HG03097 (cell line): ENCODE measurements around the gene NAA15.
"Not testable (repeated sequence)": the region's sequence is repeated elsewhere in the genome, so short reads cannot be mapped to it uniquely, and the experiment has no call there.

ENCODE experiments used
- ATAC-seq: cut with Tn5 transposase; IDR thresholded peaks from one replicate; pipeline ENCODE4 v1.9.1; 2021; ENCODE audit not compliant: unreplicated experiment, low FRiP score

NAA15 gene

DNA sequence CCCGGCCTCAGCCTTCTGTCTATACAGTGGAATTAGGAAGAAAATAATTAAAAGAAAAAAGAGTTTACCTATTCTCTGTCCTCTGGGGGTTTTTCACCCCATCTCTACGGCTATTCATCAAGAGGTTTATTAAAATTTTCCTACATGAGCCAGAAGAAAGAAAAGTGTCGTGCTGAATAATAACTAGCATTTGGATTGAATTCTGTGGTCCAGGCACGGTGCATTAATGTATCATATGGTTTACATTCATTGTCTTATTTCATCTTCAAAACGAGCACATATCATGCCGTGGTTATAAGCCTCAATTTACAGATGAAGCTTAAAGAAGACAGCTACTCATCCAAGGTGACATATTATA, 5.4 kb upstream of the NAA15 start:
- peak; percentile 3 for ATAC-seq

- ATAC-seq: no peak
Observed at GRCh38 chr4:139297001-139297410, 4.3 kb upstream of the NAA15 start.

DNA sequence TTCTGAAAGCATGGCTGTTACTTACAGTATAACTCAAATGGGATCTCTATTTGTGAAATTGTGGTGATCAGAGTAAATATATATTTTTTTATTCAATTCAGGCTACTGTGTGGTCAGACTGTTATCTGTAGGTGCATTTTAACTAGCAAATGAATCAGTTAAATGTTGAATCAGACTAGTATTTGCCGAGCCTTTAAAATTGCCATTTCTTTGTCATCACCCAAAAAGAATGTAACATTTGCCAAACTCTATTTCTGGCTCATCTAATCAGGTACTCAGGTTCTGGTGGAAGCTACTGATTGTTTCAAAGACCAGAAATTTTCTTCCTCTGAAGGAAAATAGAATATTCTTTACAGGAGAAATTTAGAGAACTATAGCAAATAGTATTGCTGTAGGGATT, 1.8 kb upstream of the NAA15 start:
- ATAC-seq: no peak

- ATAC-seq: peak; percentile 2
Observed at GRCh38 chr4:139300431-139301112, 733 bp upstream of the NAA15 start.

DNA sequence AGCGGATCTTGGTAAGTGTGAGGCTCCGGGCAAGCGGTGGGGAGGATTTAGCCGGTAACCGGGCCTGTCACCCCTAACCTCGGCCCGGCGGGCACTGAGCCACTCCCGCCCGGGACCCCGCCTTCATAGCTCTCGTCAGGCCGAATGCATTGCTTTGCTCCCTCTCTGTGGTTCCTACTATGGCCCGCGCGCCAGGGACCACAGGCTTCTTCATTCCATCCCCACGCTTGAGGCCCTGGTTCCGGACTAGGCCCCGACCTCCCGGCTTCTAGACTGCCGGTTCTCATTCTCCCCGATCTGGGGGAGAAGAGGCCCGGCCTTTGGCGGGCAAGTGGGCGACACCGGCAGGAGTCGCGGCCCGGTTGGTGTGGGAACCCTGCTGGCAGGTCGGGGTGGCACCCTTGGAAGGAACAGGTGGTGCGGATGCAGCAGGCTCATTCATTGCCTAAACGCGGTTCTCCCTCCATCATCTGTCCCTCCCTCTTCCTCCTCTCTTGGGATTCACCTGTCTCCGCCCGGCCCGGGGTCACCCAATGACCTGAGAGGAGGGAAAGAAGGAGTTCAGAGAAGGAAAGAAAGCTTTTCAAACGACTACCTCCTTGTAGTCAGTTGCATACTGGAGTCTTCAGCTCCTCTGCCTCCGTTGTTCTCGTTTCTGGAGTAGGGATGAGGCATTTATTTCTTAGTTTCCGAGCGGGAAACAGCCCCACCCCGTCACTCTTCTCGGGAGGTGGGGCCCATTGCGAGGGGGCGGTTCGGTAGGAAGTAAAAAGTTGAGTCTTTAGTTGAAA, 711 bp downstream of the NAA15 start, which contains the start of gene NDUFC1:
TSS of gene NDUFC1 (minus strand) at position 657 of the 791 bp plus-strand sequence. CDS start 6,679 bp downstream, outside the sequence.
- ATAC-seq: peak; percentile 36

DNA sequence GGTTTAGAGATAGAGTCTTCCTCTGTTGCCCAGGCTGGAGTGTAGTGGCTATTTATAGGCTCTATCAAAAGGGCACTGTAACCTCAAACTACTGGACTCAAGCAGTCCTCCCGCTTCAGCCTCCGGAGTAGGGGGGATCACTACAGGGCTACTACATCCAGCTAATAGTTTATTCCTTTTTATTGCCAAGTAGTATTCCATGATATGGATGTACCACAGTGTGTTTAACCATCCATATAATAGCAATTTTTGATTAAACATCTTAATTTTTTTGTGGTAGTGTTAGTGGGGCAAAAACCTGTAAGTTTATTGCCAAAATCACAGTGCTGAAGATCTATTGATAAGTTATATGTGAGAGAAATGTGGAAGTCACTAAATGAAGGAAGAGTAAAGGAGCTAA, 3.6 kb downstream of the NAA15 start:
- no peak for ATAC-seq

DNA sequence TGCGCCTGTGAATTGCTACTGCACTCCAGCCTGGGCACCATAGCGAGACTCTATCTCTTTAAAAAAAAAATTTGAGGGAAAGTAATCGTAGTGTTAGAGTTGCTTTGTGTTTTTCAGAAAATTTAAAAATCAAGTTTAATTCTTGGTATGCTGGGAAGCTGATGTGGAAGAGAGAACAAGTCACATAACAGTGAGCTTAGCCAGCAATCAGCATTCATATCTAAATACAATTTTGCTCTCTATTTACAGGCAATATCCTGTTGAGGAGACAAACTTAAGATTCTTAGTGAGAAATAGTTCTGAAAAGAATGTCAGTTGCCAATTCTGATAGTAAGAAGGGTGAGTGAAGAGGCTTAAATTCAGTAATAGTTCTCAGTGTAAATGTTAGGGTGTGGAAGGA, 10.6 kb downstream of the NAA15 start:
- ATAC-seq: no peak

DNA sequence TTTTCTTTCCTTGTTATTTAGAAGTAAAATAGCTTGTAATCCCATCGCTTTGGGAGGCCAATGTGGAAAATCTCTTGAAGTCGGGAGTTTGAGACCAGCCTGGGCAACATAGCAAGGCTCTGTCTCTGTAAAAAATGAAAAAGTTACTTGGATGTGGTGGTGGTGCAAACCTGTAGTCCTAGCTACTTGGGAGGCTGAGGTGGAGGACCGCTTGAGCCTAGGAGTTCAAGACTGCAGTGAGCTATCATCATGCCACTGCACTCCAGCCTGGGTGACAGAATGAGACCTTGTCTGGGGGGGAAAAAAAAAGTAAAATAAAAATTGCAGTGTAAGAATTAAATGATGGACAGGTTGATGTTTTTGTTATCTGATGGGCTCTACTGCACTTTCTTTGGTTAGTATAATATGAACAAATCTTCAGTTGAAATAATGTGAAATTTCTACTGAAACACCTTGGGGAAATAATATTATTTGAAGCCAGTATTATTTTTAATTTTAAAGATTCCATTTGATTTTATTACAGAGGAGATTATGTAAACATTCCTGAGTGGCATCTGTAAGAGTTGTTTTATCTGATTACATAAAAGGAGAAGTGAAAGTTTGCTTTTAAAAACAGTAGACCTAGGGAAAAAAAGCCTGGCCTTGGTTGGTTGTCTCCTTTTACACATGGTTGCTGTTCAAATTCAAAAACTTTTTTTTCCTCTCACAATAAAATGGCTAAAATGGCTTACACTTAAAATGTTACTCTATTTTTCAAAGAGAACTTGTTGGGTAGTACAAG, 11.4 kb downstream of the NAA15 start:
- no peak for ATAC-seq

GRCh38 chr4:139313414-139313813, 12.1 kb downstream of the NAA15 start:
- not testable (repeated sequence) for ATAC-seq

GRCh38 chr4:139314047-139314800, 12.9 kb downstream of the NAA15 start:
- no peak for ATAC-seq

DNA sequence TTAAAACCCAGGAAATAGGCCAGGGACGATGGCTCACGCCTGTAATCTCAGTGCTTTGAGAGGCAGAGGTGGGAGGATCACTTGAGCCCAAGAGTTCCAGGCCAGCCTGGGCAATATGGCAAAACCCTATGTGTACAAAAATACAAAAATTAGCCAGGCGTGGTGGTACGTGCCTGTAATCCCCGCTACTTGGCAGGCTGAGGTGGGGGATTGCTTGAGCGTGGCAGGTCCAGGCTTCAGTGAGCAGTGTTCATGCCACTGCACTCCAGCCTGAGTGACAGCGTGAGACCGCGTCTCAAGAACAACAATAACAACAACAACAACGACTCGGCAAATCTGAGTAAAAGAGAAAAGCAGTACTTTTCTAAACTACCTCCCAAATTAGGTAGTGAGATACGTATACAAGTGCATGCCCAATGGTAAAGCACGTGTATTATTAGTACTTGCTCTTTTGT, 13.9 kb downstream of the NAA15 start:
- no peak for ATAC-seq

- no peak for ATAC-seq
Observed at GRCh38 chr4:139316733-139317132, 15.4 kb downstream of the NAA15 start.

DNA sequence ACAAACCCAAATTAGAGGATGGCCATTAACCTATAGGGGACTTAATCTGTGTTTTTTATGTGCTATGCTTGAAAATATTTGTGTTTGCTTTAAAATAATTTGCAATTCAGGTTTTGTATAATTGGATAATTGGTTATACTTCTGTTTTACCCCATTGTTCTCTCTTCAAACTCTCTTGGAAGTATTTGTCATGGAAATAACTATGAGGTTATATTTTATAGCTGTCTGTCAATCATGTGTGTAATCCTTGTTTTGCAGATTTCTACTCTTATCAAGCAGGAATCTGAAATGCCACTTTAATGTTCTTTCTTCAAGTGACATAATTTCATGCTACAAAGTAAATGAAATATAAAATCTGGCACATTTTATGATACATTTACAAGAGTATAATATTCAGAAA, 16.3 kb downstream of the NAA15 start:
- no peak for ATAC-seq

DNA sequence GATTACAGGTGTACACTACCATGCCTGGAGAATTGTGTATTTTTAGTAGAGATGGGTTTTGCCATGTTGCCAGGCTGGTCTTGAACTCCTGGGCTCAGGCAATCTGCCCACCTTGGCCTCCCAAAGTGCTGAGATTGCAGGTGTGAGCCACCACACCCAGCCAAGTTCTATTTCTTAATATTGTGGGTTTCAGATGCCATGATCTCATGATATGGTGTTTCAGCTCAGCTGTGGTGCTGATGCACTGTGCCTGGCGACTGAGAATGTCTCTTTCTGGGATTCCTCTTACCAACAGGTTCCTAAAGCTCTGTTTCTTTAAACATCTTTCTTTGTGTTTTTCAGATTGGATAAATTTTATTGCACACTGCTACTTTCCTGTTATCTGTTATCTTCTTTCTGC, 18.3 kb downstream of the NAA15 start:
- no peak for ATAC-seq

- not testable (repeated sequence) for ATAC-seq
Observed at GRCh38 chr4:139322070-139322469, 20.8 kb downstream of the NAA15 start.

- not testable (repeated sequence) for ATAC-seq
Observed at GRCh38 chr4:139322541-139322940, 21.2 kb downstream of the NAA15 start.

DNA sequence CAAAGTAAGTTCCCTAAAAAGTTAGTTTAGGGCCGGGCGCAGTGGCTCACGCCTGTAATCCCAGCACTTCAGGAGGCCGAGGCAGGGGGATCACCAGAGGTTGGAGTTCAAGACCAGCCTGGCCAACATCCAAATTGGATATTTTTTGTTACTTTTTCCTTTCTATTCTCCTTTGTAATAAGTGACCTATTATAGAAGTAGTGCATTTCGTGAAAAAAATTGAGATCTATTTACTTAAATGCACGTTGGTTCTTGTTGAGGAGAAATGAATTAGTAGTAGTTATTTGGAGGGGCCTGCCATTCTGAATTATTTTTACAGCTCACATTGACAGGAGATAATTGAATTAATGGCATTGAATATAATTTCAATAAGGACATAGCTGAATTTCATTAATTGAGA, 23.3 kb downstream of the NAA15 start:
- ATAC-seq: no peak

- no peak for ATAC-seq
Observed at GRCh38 chr4:139329665-139330200, 28.4 kb downstream of the NAA15 start.

DNA sequence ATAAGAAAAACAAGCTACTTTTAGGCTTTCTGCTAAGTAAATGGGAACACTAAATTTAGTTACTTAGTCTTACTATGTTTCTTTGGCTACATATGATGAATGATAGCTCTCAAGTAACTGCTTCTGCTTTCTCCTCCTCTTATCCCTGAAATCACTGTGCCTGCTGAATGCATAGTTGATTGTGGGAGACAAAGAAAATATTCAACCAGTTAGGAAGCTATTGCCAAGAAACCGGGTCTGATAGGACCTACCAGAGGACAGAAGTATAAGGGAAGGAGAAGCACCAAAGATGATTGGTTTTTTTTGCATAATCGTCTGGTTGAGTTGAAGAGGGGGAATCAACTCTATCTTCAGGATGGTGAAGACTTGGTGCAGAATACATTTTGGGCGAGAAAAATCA, 29.0 kb downstream of the NAA15 start:
- no peak for ATAC-seq

DNA sequence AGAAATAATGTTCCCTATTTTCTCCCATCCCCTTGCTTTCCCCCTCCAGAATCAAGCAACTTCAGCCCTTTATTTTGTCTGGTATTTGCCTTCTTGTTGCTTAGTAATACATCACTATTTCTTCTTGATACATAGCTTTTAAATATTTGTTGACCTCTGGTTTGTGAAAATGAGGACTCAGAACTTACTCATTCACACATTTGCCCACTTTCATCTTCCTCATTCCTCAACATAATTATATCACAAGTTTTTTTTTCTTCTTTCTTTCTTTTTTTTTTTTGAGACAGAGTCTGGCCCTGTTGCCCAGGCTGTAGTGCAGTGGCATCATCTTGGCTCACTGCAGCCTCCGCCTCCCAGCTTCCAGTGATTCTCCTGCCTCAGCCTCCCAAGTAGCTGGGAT, 29.9 kb downstream of the NAA15 start:
- ATAC-seq: no peak
